Caco-2 (cell line): ENCODE results near the gene POLA1. TPM values are rescaled to one million over a fixed set of nuclear protein-coding genes. Genes with fewer than 3 reads are reported as not detected.

Experiments
- BruUV-seq: library from RNA; stranded (reverse); fragments of 400-500 nt; replicated peaks from 2 replicates; lab custom pipeline; 2021; lab: Mats Ljungman, UMichigan
- CTCF ChIA-PET: fragments of 300-600 bp; sonication (Branson Sonifier 250); formaldehyde crosslinking; loops from one replicate; lab custom pipeline; 2022; ENCODE audit warnings: antibody characterized with exemption; lab: Charles Lee
- POLR2A ChIA-PET: fragments of 300-600 bp; sonication (Branson Sonifier 250); formaldehyde crosslinking; loops from one replicate; lab custom pipeline; 2022; ENCODE audit warnings: antibody characterized with exemption; lab: Charles Lee
- DNase-seq, 2 experiments: peaks; one replicate each; pipeline versions ENCODE4 v3.0.0 to v3.0.0-alpha.2; 2020 to 2022
- H3K27me3 ChIP-seq: replicated peaks from 2 replicates; pipeline ENCODE4 v1.6.0; 2011; ENCODE audit warnings: low read length; ENCODE audit not compliant: control insufficient read depth, insufficient read depth
- H3K36me3 ChIP-seq: 2 replicates; pipeline ENCODE4 v1.5.1; 2011; ENCODE audit warnings: low read length; ENCODE audit not compliant: control insufficient read depth, insufficient read depth
- H3K4me1 ChIP-seq: fragments of 250-450 bp; sonication (Bioruptor Pico); 2 replicates; pipeline ENCODE4 v1.5.1; 2020; ENCODE audit warnings: mild to moderate bottlenecking
- H3K4me3 ChIP-seq: 2 replicates; pipeline ENCODE4 v1.5.1; 2011; ENCODE audit warnings: low read depth, mild to moderate bottlenecking, control low read depth, low read length
- H3K9me3 ChIP-seq: fragments of 250-450 bp; sonication (Bioruptor Pico); 2 replicates; pipeline ENCODE4 v1.5.1; 2020; ENCODE audit warnings: mild to moderate bottlenecking, moderate library complexity
- H3K27ac Mint-ChIP-seq: one replicate; pipeline ENCODE4 v1.8.0; 2022; ENCODE audit warnings: mixed read lengths; ENCODE audit not compliant: unreplicated experiment
- H3K27me3 Mint-ChIP-seq: one replicate; pipeline ENCODE4 v1.8.0; 2022; ENCODE audit warnings: mixed read lengths; ENCODE audit not compliant: insufficient read depth, unreplicated experiment
- H3K36me3 Mint-ChIP-seq: one replicate; pipeline ENCODE4 v1.8.0; 2022; ENCODE audit warnings: mild to moderate bottlenecking, mixed read lengths; ENCODE audit not compliant: insufficient read depth, unreplicated experiment
- H3K4me1 Mint-ChIP-seq: one replicate; pipeline ENCODE4 v1.8.0; 2022; ENCODE audit warnings: low read depth, mixed read lengths; ENCODE audit not compliant: unreplicated experiment
- H3K4me3 Mint-ChIP-seq: one replicate; pipeline ENCODE4 v1.8.0; 2022; ENCODE audit warnings: mild to moderate bottlenecking, moderate library complexity, mixed read lengths; ENCODE audit not compliant: unreplicated experiment
- H3K9me3 Mint-ChIP-seq: one replicate; pipeline ENCODE4 v1.8.0; 2022; ENCODE audit warnings: mixed read lengths; ENCODE audit not compliant: unreplicated experiment
- intact Hi-C: fragments of 100-400 bp; cut with micrococcal nuclease; formaldehyde crosslinking; loops from one replicate; pipeline ENCODE4 v1.10.0; 2022; ENCODE audit not compliant: unreplicated experiment
- total RNA-seq: library from RNA; stranded (reverse); gene quantifications from 2 replicates; pipeline ENCODE4 v1.2.3, GENCODE V29; 2022
- TF ChIP-seq, protein P1 (sequence below), 2 experiments: fragments of 200-600 bp in 1 of 2; IDR thresholded peaks; 1 replicate in 1 of 2; 2 replicates in 1 of 2; pipeline versions ENCODE4 v1.5.1 to v1.8.0; 2011 to 2022; ENCODE audit warnings: antibody characterized with exemption in 1 of 2, control low read depth in 1 of 2, inconsistent platforms in 1 of 2, low read depth in 1 of 2, low read length in 1 of 2, mild to moderate bottlenecking in 1 of 2, moderate library complexity in 1 of 2; ENCODE audit not compliant: insufficient read depth in 1 of 2, severe bottlenecking in 1 of 2, unreplicated experiment in 1 of 2

The POLA1 gene
- total RNA-seq, 1 experiment from 2014 or later = 23.5 TPM

DNA sequence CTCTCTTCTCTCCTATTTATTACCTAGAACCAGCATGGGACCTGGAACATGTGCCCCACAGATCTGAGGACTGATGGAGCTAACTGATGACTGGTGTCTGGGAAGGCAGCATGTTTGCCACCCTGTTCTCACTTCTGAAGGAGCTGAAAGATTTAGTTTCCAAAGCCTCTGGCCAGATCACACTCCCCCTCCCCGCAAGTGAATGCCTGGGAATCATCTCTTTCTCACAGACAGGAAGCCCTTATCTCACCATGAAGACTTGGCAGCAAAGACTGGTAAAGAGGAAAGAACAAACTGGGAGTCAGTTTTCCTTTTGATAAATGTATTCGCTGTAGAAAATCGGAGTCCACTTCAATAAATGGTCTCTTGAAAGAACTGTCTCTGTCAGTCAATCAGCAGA, 25.6 kb upstream of the POLA1 start:
- Mint-ChIP-seq H3K9me3 (no peaks in the 10 kb centered on the region), H3K4me3 (no peak overlapping the region), H3K27me3 (no peaks in the 10 kb centered on the region), H3K36me3 (peaks cover 6% of the 10 kb centered on the region), H3K27ac (no peak overlapping the region), H3K4me1 (no peaks in the 10 kb centered on the region)
- ChIA-PET CTCF (no interaction called here), POLR2A (no interaction called here)
- intact Hi-C loops = no loop called here
- Histone ChIP-seq H3K9me3 (no peaks in the 10 kb centered on the region), H3K36me3 (no peaks in the 10 kb centered on the region), H3K4me3 (no peak overlapping the region), H3K4me1 (peaks cover 1% of the 10 kb centered on the region), H3K27me3 (no peaks in the 10 kb centered on the region)
- TF ChIP-seq, protein P1, sequence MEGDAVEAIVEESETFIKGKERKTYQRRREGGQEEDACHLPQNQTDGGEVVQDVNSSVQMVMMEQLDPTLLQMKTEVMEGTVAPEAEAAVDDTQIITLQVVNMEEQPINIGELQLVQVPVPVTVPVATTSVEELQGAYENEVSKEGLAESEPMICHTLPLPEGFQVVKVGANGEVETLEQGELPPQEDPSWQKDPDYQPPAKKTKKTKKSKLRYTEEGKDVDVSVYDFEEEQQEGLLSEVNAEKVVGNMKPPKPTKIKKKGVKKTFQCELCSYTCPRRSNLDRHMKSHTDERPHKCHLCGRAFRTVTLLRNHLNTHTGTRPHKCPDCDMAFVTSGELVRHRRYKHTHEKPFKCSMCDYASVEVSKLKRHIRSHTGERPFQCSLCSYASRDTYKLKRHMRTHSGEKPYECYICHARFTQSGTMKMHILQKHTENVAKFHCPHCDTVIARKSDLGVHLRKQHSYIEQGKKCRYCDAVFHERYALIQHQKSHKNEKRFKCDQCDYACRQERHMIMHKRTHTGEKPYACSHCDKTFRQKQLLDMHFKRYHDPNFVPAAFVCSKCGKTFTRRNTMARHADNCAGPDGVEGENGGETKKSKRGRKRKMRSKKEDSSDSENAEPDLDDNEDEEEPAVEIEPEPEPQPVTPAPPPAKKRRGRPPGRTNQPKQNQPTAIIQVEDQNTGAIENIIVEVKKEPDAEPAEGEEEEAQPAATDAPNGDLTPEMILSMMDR (IDR thresholded peaks at IDR 0.05; ENCODE audit: insufficient read depth in 1 of 2, low read depth in 1 of 2, low read length in 1 of 2, severe bottlenecking in 1 of 2, unreplicated experiment in 1 of 2) = no peak
- DNase-seq = no peak
- no TSS peak for BruUV-seq

DNA sequence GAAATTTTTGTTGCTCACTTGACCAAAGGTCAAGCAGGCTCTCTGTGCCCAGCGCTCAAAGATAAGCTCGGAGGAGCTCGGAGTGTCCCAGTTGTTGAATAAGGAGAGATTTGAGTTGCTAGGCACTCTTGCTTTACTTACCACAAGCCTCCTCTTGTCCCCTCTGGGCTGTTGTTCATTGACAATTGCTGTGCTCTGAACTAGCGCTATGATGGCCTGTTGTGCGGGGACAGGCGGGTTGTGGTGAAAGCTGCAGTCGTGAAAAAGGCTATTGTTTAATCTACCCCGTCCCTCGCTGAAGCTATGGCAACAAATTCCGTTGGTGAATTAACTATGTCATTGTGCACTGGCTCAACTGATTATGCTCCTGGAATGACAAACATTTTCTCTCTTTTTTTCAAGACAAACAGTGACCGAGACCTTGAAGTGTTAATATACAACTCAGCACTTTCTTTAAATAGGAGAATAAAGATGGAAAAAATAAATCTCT, 21.0 kb upstream of the POLA1 start:
- H3K4me1 ChIP-seq = peaks cover 10% of the 10 kb centered on the region
- no peaks in the 10 kb centered on the region for H3K9me3 Mint-ChIP-seq
- H3K4me3 Mint-ChIP-seq = peak overlapping the region; percentile 72
- DNase-seq = peak; percentile 63
- no peaks in the 10 kb centered on the region for H3K27me3 ChIP-seq
- no TSS peak for BruUV-seq
- intact Hi-C loops = loop anchor here (1.0 to 2.0 kb wide), 2 partner anchors 14 to 20 kb away; partner anchors contain the start of gene POLA1
- peak overlapping the region; percentile 14 for H3K4me3 ChIP-seq
- ChIA-PET POLR2A (interaction anchor here (0.6 to 1.2 kb wide), 4 partner anchors 10 to 22 kb away, joined by 3 to 9 read pairs (median 4); no protein-coding TSS in a partner anchor), CTCF (interaction anchor here (0.8 kb wide), 1 partner anchor 17 kb away, joined by 3 read pairs; no protein-coding TSS in a partner anchor)
- H3K4me1 Mint-ChIP-seq = no peaks in the 10 kb centered on the region
- H3K27me3 Mint-ChIP-seq = no peaks in the 10 kb centered on the region
- H3K9me3 ChIP-seq = no peaks in the 10 kb centered on the region
- H3K27ac Mint-ChIP-seq = peak overlapping the region; percentile 82
- H3K36me3 Mint-ChIP-seq = peaks cover 6% of the 10 kb centered on the region
- TF ChIP-seq, protein P1 (IDR thresholded peaks at IDR 0.05; ENCODE audit: insufficient read depth in 1 of 2, low read depth in 1 of 2, low read length in 1 of 2, severe bottlenecking in 1 of 2, unreplicated experiment in 1 of 2) = no peak
- H3K36me3 ChIP-seq = no peaks in the 10 kb centered on the region

DNA sequence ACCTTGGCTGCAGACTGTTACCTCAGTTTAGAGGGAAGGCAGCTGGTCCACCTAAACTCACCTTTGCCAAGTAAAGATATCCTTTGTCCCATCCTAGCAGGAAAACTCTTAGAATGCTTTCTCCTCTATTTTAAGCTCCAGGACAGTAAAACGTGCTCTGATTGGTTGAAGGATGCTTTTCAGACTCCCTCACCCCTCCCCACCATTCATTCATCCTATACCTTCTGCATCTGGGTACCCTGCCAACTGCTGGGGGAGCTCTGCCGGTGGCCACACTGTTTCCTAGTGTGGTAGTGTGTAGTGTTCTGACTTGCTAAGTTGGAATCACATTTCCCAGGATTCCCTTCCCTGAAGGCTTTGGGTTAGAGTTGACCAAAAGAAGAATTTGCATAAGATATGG, 20.3 kb upstream of the POLA1 start:
- Histone ChIP-seq H3K4me3 (no peak overlapping the region), H3K36me3 (no peaks in the 10 kb centered on the region), H3K9me3 (no peaks in the 10 kb centered on the region), H3K4me1 (peaks cover 10% of the 10 kb centered on the region), H3K27me3 (no peaks in the 10 kb centered on the region)
- POLR2A ChIA-PET = interaction anchor here (0.8 to 1.3 kb wide), 5 partner anchors 11 to 130 kb away, joined by 3 to 10 read pairs (median 4); partner anchors contain the start of gene POLA1
- Mint-ChIP-seq H3K4me3 (peak overlapping the region; percentile 72), H3K4me1 (no peaks in the 10 kb centered on the region), H3K36me3 (peaks cover 6% of the 10 kb centered on the region), H3K27ac (peak overlapping the region; percentile 82), H3K9me3 (no peaks in the 10 kb centered on the region), H3K27me3 (no peaks in the 10 kb centered on the region)
- BruUV-seq = no TSS peak
- intact Hi-C loops = loop anchor here (1.0 to 2.0 kb wide), 2 partner anchors 15 to 19 kb away; partner anchors contain the start of gene POLA1
- CTCF ChIA-PET = no interaction called here
- TF ChIP-seq, protein P1 (IDR thresholded peaks at IDR 0.05; ENCODE audit: insufficient read depth in 1 of 2, low read depth in 1 of 2, low read length in 1 of 2, severe bottlenecking in 1 of 2, unreplicated experiment in 1 of 2) = no peak
- peak in 1 of 2 experiments; percentile 7 for DNase-seq
